Measurements from ENCODE around the gene CUBN.

CUBN gene

GRCh38 chr10:17129741-17130140, at the start of gene CUBN:
CUBN (minus strand) TSS chr10:17129811; CDS start chr10:17129765, 46 bp downstream.
- DNase-seq: no peak

GRCh38 chr10:17179002-17179401, 49.4 kb upstream of the CUBN start:
- DNase-seq: no peak

GRCh38 chr10:17178006-17178405, 48.4 kb upstream of the CUBN start:
- no peak for DNase-seq

- no peak for DNase-seq
Measured at GRCh38 chr10:17177014-17177413, 47.4 kb upstream of the CUBN start.

- DNase-seq: no peak
Measured at GRCh38 chr10:17176091-17176490, 46.5 kb upstream of the CUBN start.

GRCh38 chr10:17175551-17175950, 45.9 kb upstream of the CUBN start:
- no peak for DNase-seq

GRCh38 chr10:17174626-17175025, 45.0 kb upstream of the CUBN start:
- no peak for DNase-seq

GRCh38 chr10:17171141-17171641, 41.6 kb upstream of the CUBN start:
- DNase-seq: no peak

GRCh38 chr10:17169803-17170202, 40.2 kb upstream of the CUBN start:
- DNase-seq: no peak

GRCh38 chr10:17166699-17167098, 37.1 kb upstream of the CUBN start:
- no peak for DNase-seq

GRCh38 chr10:17162828-17163227, 33.2 kb upstream of the CUBN start:
- no peak for DNase-seq

- DNase-seq: no peak
Measured at GRCh38 chr10:17161775-17162174, 32.2 kb upstream of the CUBN start.

- DNase-seq: no peak
Measured at GRCh38 chr10:17157024-17157423, 27.4 kb upstream of the CUBN start.

GRCh38 chr10:17155826-17156225, 26.2 kb upstream of the CUBN start:
- DNase-seq: no peak

- DNase-seq: no peak
Measured at GRCh38 chr10:17154116-17154515, 24.5 kb upstream of the CUBN start.

- no peak for DNase-seq
Measured at GRCh38 chr10:17153321-17153720, 23.7 kb upstream of the CUBN start.

- DNase-seq: no peak
Measured at GRCh38 chr10:17151716-17152115, 22.1 kb upstream of the CUBN start.

GRCh38 chr10:17147884-17148489, 18.4 kb upstream of the CUBN start:
- DNase-seq: no peak

GRCh38 chr10:17146892-17147291, 17.3 kb upstream of the CUBN start:
- no peak for DNase-seq

- no peak for DNase-seq
Measured at GRCh38 chr10:17145239-17145638, 15.6 kb upstream of the CUBN start.

GRCh38 chr10:17144757-17145156, 15.1 kb upstream of the CUBN start:
- DNase-seq: peak; percentile 77

- no peak for DNase-seq
Measured at GRCh38 chr10:17144032-17144431, 14.4 kb upstream of the CUBN start.

- peak; percentile 18 for DNase-seq
Measured at GRCh38 chr10:17143055-17143690, 13.6 kb upstream of the CUBN start.

GRCh38 chr10:17141504-17142229, 12.1 kb upstream of the CUBN start:
- DNase-seq: no peak

Data from activated CD4-positive, alpha-beta T cell treated with anti-CD3 and anti-CD28 coated beads, Interleukin-2, amount 50 U/mL, for 16 hours (primary cell).